NCI-H146 (cell line): ENCODE results near the gene HIVEP2.

ENCODE experiments used
- DNase-seq: peaks from one replicate; lab custom pipeline; 2025; lab: John Stamatoyannopoulos, UW

Gene HIVEP2

GRCh38 chr6:142839686-142840040, 105.3 kb downstream of the HIVEP2 start:
- no peak for DNase-seq

- no peak for DNase-seq
These were observed 105.9 kb downstream of the HIVEP2 start for GRCh38 chr6:142838821-142839685.

- DNase-seq, result no peak
These were observed 109.0 kb downstream of the HIVEP2 start for GRCh38 chr6:142835787-142836535.

GRCh38 chr6:142834853-142835252, 110.1 kb downstream of the HIVEP2 start:
- no peak for DNase-seq

GRCh38 chr6:142833798-142834197, 111.2 kb downstream of the HIVEP2 start:
- DNase-seq, result no peak

- DNase-seq, result no peak
These were observed 111.9 kb downstream of the HIVEP2 start for GRCh38 chr6:142833054-142833453.

- DNase-seq, result no peak
These were observed 114.2 kb downstream of the HIVEP2 start for GRCh38 chr6:142830807-142831206.

- DNase-seq, result no peak
These were observed 114.8 kb downstream of the HIVEP2 start for GRCh38 chr6:142830116-142830710.

- DNase-seq, result no peak
These were observed 115.4 kb downstream of the HIVEP2 start for GRCh38 chr6:142829556-142829955.

- DNase-seq, result no peak
These were observed 117.0 kb downstream of the HIVEP2 start for GRCh38 chr6:142827991-142828390.

- DNase-seq, result no peak
These were observed 117.6 kb downstream of the HIVEP2 start for GRCh38 chr6:142827369-142827768.

GRCh38 chr6:142825760-142826159, 119.2 kb downstream of the HIVEP2 start:
- no peak for DNase-seq

- DNase-seq, result no peak
These were observed 120.5 kb downstream of the HIVEP2 start for GRCh38 chr6:142824426-142824825.

- no peak for DNase-seq
These were observed 121.6 kb downstream of the HIVEP2 start for GRCh38 chr6:142823256-142823902.

GRCh38 chr6:142822842-142823241, 122.1 kb downstream of the HIVEP2 start:
- DNase-seq, result peak; percentile 49

- no peak for DNase-seq
These were observed 122.6 kb downstream of the HIVEP2 start for GRCh38 chr6:142822383-142822782.

- no peak for DNase-seq
These were observed 123.1 kb downstream of the HIVEP2 start for GRCh38 chr6:142821860-142822259.

GRCh38 chr6:142821164-142821716, 123.7 kb downstream of the HIVEP2 start:
- DNase-seq, result no peak

- DNase-seq, result no peak
These were observed 124.5 kb downstream of the HIVEP2 start for GRCh38 chr6:142820338-142821051.

- DNase-seq, result no peak
These were observed 125.2 kb downstream of the HIVEP2 start for GRCh38 chr6:142819603-142820337.

GRCh38 chr6:142816486-142816885, 128.5 kb downstream of the HIVEP2 start:
- no peak for DNase-seq
